ENCODE results near the gene ZYX. TPM values are rescaled to one million over a fixed set of nuclear protein-coding genes. Genes with fewer than 3 reads are reported as not detected.

The ZYX gene
- polyA plus RNA-seq, 1 donor from 2014 or later: 10.0 TPM

DNA sequence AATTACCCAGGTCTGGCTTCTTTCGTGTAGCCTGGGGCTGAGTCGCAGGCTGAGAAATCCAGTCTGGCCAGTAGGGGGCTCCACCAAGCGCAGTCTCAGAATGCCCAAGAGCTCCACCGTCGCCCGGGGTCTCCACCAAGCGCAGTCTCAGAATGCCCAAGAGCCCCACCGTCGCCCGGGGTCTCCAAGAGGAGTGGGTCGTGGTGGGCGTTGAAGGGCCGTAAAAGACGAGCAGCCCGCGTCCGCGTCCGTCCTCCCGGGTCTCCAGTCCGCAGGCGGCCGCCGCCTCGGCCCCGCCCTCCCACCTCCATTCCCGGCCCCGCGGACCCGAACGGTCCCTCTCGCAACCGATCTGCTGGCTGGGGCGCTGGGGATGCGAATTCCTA lies 892 bp upstream of the ZYX start:
- Histone ChIP-seq H3F3A (ENCODE audit: insufficient read depth, low read length, poor library complexity, severe bottlenecking) (no peaks in the 10 kb centered on the region), H3K4me3 (ENCODE audit: low read length) (peak overlapping the region; percentile 100), H3K9ac (ENCODE audit: low read length) (peak overlapping the region; percentile 100), H3K4me2 (ENCODE audit: low read length) (peak overlapping the region; percentile 65), H4K20me1 (ENCODE audit: insufficient read depth) (no peaks in the 10 kb centered on the region), H3K9me2 (ENCODE audit: insufficient read depth, low read length) (no peaks in the 10 kb centered on the region), H3K9me3 (ENCODE audit: low read length) (no peaks in the 10 kb centered on the region), H3K36me3 (ENCODE audit: insufficient read depth, low read length) (no peaks in the 10 kb centered on the region), H3K79me2 (replicated peaks; ENCODE audit: insufficient read depth, low read length) (peaks cover 6% of the 10 kb centered on the region), H2AFZ (ENCODE audit: low read depth, low read length) (peak overlapping the region; percentile 91), H3K27me3 (ENCODE audit: insufficient read depth, low read depth, low read length) (no peaks in the 10 kb centered on the region), H3K27ac (ENCODE audit: low read length) (peak overlapping the region; percentile 85)
- TF ChIP-seq MXI1 (conservative IDR thresholded peaks at IDR 0.05; ENCODE audit: poor library complexity, severe bottlenecking) (peak; percentile 22), EZH2 (IDR thresholded peaks at IDR 0.05; ENCODE audit: borderline replicate concordance, insufficient read depth, low read length, poor library complexity, severe bottlenecking) (no peak), RAD21 (conservative IDR thresholded peaks at IDR 0.05) (peak; percentile 57), SMC3 (conservative IDR thresholded peaks at IDR 0.05; ENCODE audit: poor library complexity) (peak; percentile 71), TAF1 (IDR thresholded peaks at IDR 0.05; ENCODE audit: low read depth) (no peak), EP300 (conservative IDR thresholded peaks at IDR 0.05; ENCODE audit: poor library complexity, severe bottlenecking) (no peak), POLR2AphosphoS5 (IDR thresholded peaks at IDR 0.05) (peak; percentile 60)
- TF ChIP-seq, protein P1, sequence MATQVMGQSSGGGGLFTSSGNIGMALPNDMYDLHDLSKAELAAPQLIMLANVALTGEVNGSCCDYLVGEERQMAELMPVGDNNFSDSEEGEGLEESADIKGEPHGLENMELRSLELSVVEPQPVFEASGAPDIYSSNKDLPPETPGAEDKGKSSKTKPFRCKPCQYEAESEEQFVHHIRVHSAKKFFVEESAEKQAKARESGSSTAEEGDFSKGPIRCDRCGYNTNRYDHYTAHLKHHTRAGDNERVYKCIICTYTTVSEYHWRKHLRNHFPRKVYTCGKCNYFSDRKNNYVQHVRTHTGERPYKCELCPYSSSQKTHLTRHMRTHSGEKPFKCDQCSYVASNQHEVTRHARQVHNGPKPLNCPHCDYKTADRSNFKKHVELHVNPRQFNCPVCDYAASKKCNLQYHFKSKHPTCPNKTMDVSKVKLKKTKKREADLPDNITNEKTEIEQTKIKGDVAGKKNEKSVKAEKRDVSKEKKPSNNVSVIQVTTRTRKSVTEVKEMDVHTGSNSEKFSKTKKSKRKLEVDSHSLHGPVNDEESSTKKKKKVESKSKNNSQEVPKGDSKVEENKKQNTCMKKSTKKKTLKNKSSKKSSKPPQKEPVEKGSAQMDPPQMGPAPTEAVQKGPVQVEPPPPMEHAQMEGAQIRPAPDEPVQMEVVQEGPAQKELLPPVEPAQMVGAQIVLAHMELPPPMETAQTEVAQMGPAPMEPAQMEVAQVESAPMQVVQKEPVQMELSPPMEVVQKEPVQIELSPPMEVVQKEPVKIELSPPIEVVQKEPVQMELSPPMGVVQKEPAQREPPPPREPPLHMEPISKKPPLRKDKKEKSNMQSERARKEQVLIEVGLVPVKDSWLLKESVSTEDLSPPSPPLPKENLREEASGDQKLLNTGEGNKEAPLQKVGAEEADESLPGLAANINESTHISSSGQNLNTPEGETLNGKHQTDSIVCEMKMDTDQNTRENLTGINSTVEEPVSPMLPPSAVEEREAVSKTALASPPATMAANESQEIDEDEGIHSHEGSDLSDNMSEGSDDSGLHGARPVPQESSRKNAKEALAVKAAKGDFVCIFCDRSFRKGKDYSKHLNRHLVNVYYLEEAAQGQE (IDR thresholded peaks at IDR 0.05; ENCODE audit: borderline replicate concordance): peak; percentile 38
- TF ChIP-seq, protein P2, sequence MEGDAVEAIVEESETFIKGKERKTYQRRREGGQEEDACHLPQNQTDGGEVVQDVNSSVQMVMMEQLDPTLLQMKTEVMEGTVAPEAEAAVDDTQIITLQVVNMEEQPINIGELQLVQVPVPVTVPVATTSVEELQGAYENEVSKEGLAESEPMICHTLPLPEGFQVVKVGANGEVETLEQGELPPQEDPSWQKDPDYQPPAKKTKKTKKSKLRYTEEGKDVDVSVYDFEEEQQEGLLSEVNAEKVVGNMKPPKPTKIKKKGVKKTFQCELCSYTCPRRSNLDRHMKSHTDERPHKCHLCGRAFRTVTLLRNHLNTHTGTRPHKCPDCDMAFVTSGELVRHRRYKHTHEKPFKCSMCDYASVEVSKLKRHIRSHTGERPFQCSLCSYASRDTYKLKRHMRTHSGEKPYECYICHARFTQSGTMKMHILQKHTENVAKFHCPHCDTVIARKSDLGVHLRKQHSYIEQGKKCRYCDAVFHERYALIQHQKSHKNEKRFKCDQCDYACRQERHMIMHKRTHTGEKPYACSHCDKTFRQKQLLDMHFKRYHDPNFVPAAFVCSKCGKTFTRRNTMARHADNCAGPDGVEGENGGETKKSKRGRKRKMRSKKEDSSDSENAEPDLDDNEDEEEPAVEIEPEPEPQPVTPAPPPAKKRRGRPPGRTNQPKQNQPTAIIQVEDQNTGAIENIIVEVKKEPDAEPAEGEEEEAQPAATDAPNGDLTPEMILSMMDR (IDR thresholded peaks at IDR 0.05; ENCODE audit: poor library complexity, severe bottlenecking): peak; percentile 92

DNA sequence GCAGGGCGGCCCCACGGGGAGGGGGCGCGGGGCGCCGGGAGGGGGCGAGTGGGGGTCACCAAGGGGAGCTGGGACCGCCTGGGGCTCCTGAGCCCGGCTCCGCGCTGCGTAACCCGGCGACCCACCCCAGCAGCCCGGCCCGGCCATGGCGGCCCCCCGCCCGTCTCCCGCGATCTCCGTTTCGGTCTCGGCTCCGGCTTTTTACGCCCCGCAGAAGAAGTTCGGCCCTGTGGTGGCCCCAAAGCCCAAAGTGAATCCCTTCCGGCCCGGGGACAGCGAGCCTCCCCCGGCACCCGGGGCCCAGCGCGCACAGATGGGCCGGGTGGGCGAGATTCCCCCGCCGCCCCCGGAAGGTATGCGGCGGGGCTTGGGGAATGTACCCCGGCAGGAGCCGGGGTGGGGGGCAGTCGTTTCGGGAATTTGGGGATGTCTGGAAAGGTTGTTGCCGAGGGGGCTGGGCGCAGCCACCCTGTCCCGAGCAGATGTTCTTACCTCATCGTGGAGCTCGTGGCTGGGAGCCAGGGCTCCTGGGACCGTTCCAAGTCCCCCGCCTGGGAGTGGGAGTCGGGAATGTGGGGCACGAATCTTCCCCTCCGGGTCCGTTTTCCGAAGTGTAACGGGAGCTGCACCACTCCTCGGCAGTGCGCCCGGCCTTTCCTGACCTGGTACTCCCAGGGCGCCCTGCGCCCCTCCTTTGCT lies 431 bp downstream of the ZYX start:
- no peaks in the 10 kb centered on the region for H3K9me3 ChIP-seq (ENCODE audit: low read length)
- H3F3A ChIP-seq (ENCODE audit: insufficient read depth, low read length, poor library complexity, severe bottlenecking): no peaks in the 10 kb centered on the region
- TF ChIP-seq, protein P1 (IDR thresholded peaks at IDR 0.05; ENCODE audit: borderline replicate concordance): no peak
- TF ChIP-seq EP300 (conservative IDR thresholded peaks at IDR 0.05; ENCODE audit: poor library complexity, severe bottlenecking) (no peak), POLR2AphosphoS5 (IDR thresholded peaks at IDR 0.05) (no peak), RAD21 (conservative IDR thresholded peaks at IDR 0.05) (no peak), TAF1 (IDR thresholded peaks at IDR 0.05; ENCODE audit: low read depth) (no peak), EZH2 (IDR thresholded peaks at IDR 0.05; ENCODE audit: borderline replicate concordance, insufficient read depth, low read length, poor library complexity, severe bottlenecking) (no peak)
- TF ChIP-seq, protein P2 (IDR thresholded peaks at IDR 0.05; ENCODE audit: poor library complexity, severe bottlenecking): no peak
- H3K27ac ChIP-seq (ENCODE audit: low read length): peak overlapping the region; percentile 51
- H3K9ac ChIP-seq (ENCODE audit: low read length): peak overlapping the region; percentile 100
- H4K20me1 ChIP-seq (ENCODE audit: insufficient read depth): no peaks in the 10 kb centered on the region
- peak overlapping the region; percentile 86 for H3K4me2 ChIP-seq (ENCODE audit: low read length)
- peaks cover 6% of the 10 kb centered on the region for H3K79me2 ChIP-seq (replicated peaks; ENCODE audit: insufficient read depth, low read length)
- no peaks in the 10 kb centered on the region for H3K27me3 ChIP-seq (ENCODE audit: insufficient read depth, low read depth, low read length)
- peak overlapping the region; percentile 100 for H3K4me3 ChIP-seq (ENCODE audit: low read length)
- H3K9me2 ChIP-seq (ENCODE audit: insufficient read depth, low read length): no peaks in the 10 kb centered on the region
- H2AFZ ChIP-seq (ENCODE audit: low read depth, low read length): peak overlapping the region; percentile 56
- no peaks in the 10 kb centered on the region for H3K36me3 ChIP-seq (ENCODE audit: insufficient read depth, low read length)
